Tibial nerve (tissue), 4 donors: ENCODE measurements around the gene HCFC1R1. TPM values are rescaled to one million over a fixed set of nuclear protein-coding genes. Genes with fewer than 3 reads are reported as not detected.
A peak's percentile ranks its signal among the peaks of the same experiment; 100 is the strongest.

Experiments
- DNase-seq, 2 donors: peaks; one replicate each; pipeline ENCODE4 v3.0.0-alpha.2; 2019; ENCODE audit warnings: low spot score in 2 of 2
- H3K27ac ChIP-seq, 4 donors: fragments of 200-600 bp; sonication (generic) in 3 of 4; one replicate each; pipeline ENCODE4 v1.5.1; 2017 to 2019; ENCODE audit warnings: mild to moderate bottlenecking in 1 of 4
- H3K27me3 ChIP-seq, 2 donors: fragments of 200-600 bp; sonication (generic) in 1 of 2; one replicate each; pipeline versions ENCODE4 v1.5.1 to v1.6.0; 2017 to 2019
- H3K36me3 ChIP-seq, 3 donors: fragments of 200-600 bp; sonication (generic); one replicate each; pipeline ENCODE4 v1.5.1; 2018 to 2019
- H3K4me1 ChIP-seq, 4 donors: fragments of 200-600 bp; sonication (generic) in 3 of 4; one replicate each; pipeline ENCODE4 v1.5.1; 2017 to 2019
- H3K4me3 ChIP-seq, 4 donors: fragments of 200-600 bp; sonication (generic) in 3 of 4; one replicate each; pipeline ENCODE4 v1.5.1; 2017 to 2019; ENCODE audit warnings: mild to moderate bottlenecking in 1 of 4, moderate library complexity in 1 of 4
- H3K9me3 ChIP-seq, 4 donors: fragments of 200-600 bp; sonication (generic) in 3 of 4; one replicate each; pipeline ENCODE4 v1.5.1; 2017 to 2019
- CTCF ChIP-seq, 5 experiments: fragments of 200-600 bp in 3 of 5; fragments of 450-650 bp in 2 of 5; sonication (generic) in 3 of 5; IDR thresholded peaks; one replicate each; pipeline ENCODE4 v1.5.1; 2016 to 2019; ENCODE audit warnings: antibody characterized with exemption in 5 of 5, mild to moderate bottlenecking in 3 of 5, moderate library complexity in 2 of 5
- EP300 ChIP-seq, 2 donors: sonication (generic); formaldehyde crosslinking; IDR thresholded peaks; one replicate each; pipeline ENCODE4 v1.6.1; 2017; ENCODE audit warnings: antibody characterized with exemption in 2 of 2, mild to moderate bottlenecking in 1 of 2
- POLR2A ChIP-seq, 2 donors: fragments of 450-650 bp; IDR thresholded peaks; one replicate each; pipeline ENCODE4 v1.6.1; 2017; ENCODE audit warnings: antibody characterized with exemption in 2 of 2, mild to moderate bottlenecking in 2 of 2, moderate library complexity in 2 of 2
- WGBS, 2 donors: methylation state at CpG; one replicate each; pipeline ENCODE4 v1.1.5; 2018; 5-methylcytosine and 5-hydroxymethylcytosine counted together
- total RNA-seq, 4 donors: library from RNA; depleted of rRNA; stranded (reverse); fragments of >200 nt; gene quantifications; one replicate each; pipeline ENCODE4 v1.1.0, GENCODE V29; 2016

The HCFC1R1 gene
- total RNA-seq, 4 donors from 2014 or later, result 17.7 to 46.9 (median 38.5) TPM

GRCh38 chr16:3029491-3030221 is 5.9 kb upstream of the HCFC1R1 start:
- H3K27me3 ChIP-seq, result peaks cover 0 to 62% of the 10 kb centered on the region in 2 donors
- WGBS, 2 donors, result 11 to 16% methylated on average over 45 to 59 of the region's 59 CpGs

GRCh38 chr16:3028716-3029319 is 5.1 kb upstream of the HCFC1R1 start:
- Histone ChIP-seq H3K36me3 (peaks cover 0 to 22% (median 5%) of the 10 kb centered on the region in 3 donors), H3K27me3 (peaks cover 0 to 54% of the 10 kb centered on the region in 2 donors), H3K4me3 (no peak overlapping the region), H3K9me3 (no peaks in the 10 kb centered on the region), H3K27ac (no peak overlapping the region), H3K4me1 (peaks cover 0 to 42% (median 16%) of the 10 kb centered on the region in 4 donors)
- TF ChIP-seq EP300 (IDR thresholded peaks at IDR 0.05) (no peak), POLR2A (IDR thresholded peaks at IDR 0.05) (no peak)
- WGBS, 2 donors, result 31 to 42% methylated on average over 8 to 15 of the region's 15 CpGs
- no peak for DNase-seq

More at GRCh38 chr16:3029491-3030221, 5.9 kb upstream of the HCFC1R1 start:
- no peak overlapping the region for H3K4me3 ChIP-seq
- peaks cover 0 to 22% (median 5%) of the 10 kb centered on the region in 3 donors for H3K36me3 ChIP-seq
- TF ChIP-seq CTCF (IDR thresholded peaks at IDR 0.05) (no peak), POLR2A (IDR thresholded peaks at IDR 0.05) (no peak), EP300 (IDR thresholded peaks at IDR 0.05) (no peak)
- peaks cover 0 to 36% (median 16%) of the 10 kb centered on the region in 4 donors for H3K4me1 ChIP-seq
- DNase-seq, result no peak
- no peaks in the 10 kb centered on the region for H3K9me3 ChIP-seq
- H3K27ac ChIP-seq, result no peak overlapping the region

GRCh38 chr16:3027983-3028715 is 4.4 kb upstream of the HCFC1R1 start:
- H3K4me3 ChIP-seq, result no peak overlapping the region
- no peak overlapping the region for H3K27ac ChIP-seq
- H3K36me3 ChIP-seq, result peaks cover 0 to 22% (median 5%) of the 10 kb centered on the region in 3 donors
- WGBS, 2 donors, result 7 to 27% methylated on average over 22 to 43 of the region's 58 CpGs
- peak; percentile 40 to 49 for DNase-seq
- H3K27me3 ChIP-seq, result peaks cover 0 to 47% of the 10 kb centered on the region in 2 donors
- no peaks in the 10 kb centered on the region for H3K9me3 ChIP-seq
- no peak for TF ChIP-seq POLR2A (IDR thresholded peaks at IDR 0.05)
- peak; percentile 55 to 81 (median 75) for TF ChIP-seq CTCF (IDR thresholded peaks at IDR 0.05)
- TF ChIP-seq EP300 (IDR thresholded peaks at IDR 0.05), result no peak
- H3K4me1 ChIP-seq, result peaks cover 0 to 47% (median 21%) of the 10 kb centered on the region in 4 donors

- no peak overlapping the region for H3K4me3 ChIP-seq
- peaks cover 0 to 54% (median 28%) of the 10 kb centered on the region in 4 donors for H3K4me1 ChIP-seq
- peaks cover 0 to 40% of the 10 kb centered on the region in 2 donors for H3K27me3 ChIP-seq
- 86 to 90% methylated on average over 5 to 8 of the region's 8 CpGs for WGBS, 2 donors
- no peak for DNase-seq
- no peak overlapping the region for H3K27ac ChIP-seq
- peaks cover 0 to 22% (median 5%) of the 10 kb centered on the region in 3 donors for H3K36me3 ChIP-seq
- TF ChIP-seq POLR2A (IDR thresholded peaks at IDR 0.05) (no peak), EP300 (IDR thresholded peaks at IDR 0.05) (no peak), CTCF (IDR thresholded peaks at IDR 0.05) (no peak)
- H3K9me3 ChIP-seq, result no peaks in the 10 kb centered on the region
These were observed 3.7 kb upstream of the HCFC1R1 start for GRCh38 chr16:3027489-3027795.

- DNase-seq, result no peak
- TF ChIP-seq POLR2A (IDR thresholded peaks at IDR 0.05) (no peak), CTCF (IDR thresholded peaks at IDR 0.05) (no peak), EP300 (IDR thresholded peaks at IDR 0.05) (no peak)
- peaks cover 0 to 34% of the 10 kb centered on the region in 2 donors for H3K27me3 ChIP-seq
- H3K4me1 ChIP-seq, result peaks cover 0 to 60% (median 33%) of the 10 kb centered on the region in 4 donors
- H3K4me3 ChIP-seq, result no peak overlapping the region
- no peaks in the 10 kb centered on the region for H3K9me3 ChIP-seq
- H3K36me3 ChIP-seq, result peaks cover 0 to 22% (median 5%) of the 10 kb centered on the region in 3 donors
- no peak overlapping the region for H3K27ac ChIP-seq
- 92 to 93% methylated on average over 22 to 24 of the region's 24 CpGs for WGBS, 2 donors
These were observed 3.1 kb upstream of the HCFC1R1 start for GRCh38 chr16:3026609-3027488.
